BJ (cell line): Measurements from ENCODE around the gene APOBEC3G. TPM values are rescaled to one million over a fixed set of nuclear protein-coding genes. Genes with fewer than 3 reads are reported as not detected.

Experiments
- CTCF ChIA-PET: fragments of 350-600 bp; formaldehyde crosslinking; extraction: SDS; loops from one replicate; lab custom pipeline; 2021; ENCODE audit warnings: antibody characterized with exemption, inconsistent platforms; lab: Yijun Ruan, JAX
- POLR2A ChIA-PET: fragments of 300-600 bp; sonication (Branson Sonifier 250); formaldehyde crosslinking; extraction: SDS; loops from one replicate; lab custom pipeline; 2021; ENCODE audit warnings: antibody characterized with exemption; lab: Charles Lee
- DNase-seq: peaks from one replicate; pipeline ENCODE4 v3.0.0-alpha.2; 2011; ENCODE audit warnings: low read depth
- H3K27me3 ChIP-seq: 2 replicates; pipeline ENCODE4 v1.6.0; 2011; ENCODE audit warnings: low read length; ENCODE audit not compliant: control insufficient read depth, insufficient read depth
- H3K36me3 ChIP-seq: 2 replicates; pipeline ENCODE4 v1.5.1; 2011; ENCODE audit warnings: low read length; ENCODE audit not compliant: control insufficient read depth, insufficient read depth
- H3K4me3 ChIP-seq: 2 replicates; pipeline ENCODE4 v1.5.1; 2011; ENCODE audit warnings: low read depth, mild to moderate bottlenecking, control low read depth, low read length
- CTCF ChIP-seq: IDR thresholded peaks from 2 replicates; pipeline ENCODE4 v1.5.1; 2011; ENCODE audit warnings: low read depth, mild to moderate bottlenecking, control low read depth, inconsistent platforms, low read length, moderate library complexity; ENCODE audit not compliant: insufficient read depth
- polyA plus RNA-seq: library from polyadenylated mRNA; depleted of rRNA; stranded (reverse); fragments of >200 nt; gene quantifications from 2 replicates; pipeline ENCODE4 v1.2.3, GENCODE V29; 2011

The APOBEC3G gene
- polyA plus RNA-seq, 1 experiment = 7.3 TPM

- TF ChIP-seq CTCF = no peak
- Histone ChIP-seq H3K27me3 (peaks cover 3% of the 10 kb centered on the region; the same call in 1 of the 2 replicates), H3K4me3 (no peak within 1 kb of the TSS), H3K36me3 (no peaks in the 10 kb centered on the region)
- ChIA-PET CTCF (no interaction called here), POLR2A (no interaction called here)
- no peak for DNase-seq
These were observed 20.3 kb downstream of the APOBEC3G start, which contains the start of gene APOBEC3H for GRCh38 chr22:39097098-39098020. APOBEC3H (plus strand) TSS chr22:39097244; CDS start chr22:39100279, 3,035 bp downstream.

- TF ChIP-seq CTCF = no peak
- no peak overlapping the region for H3K4me3 ChIP-seq
- CTCF ChIA-PET = no interaction called here
- H3K36me3 ChIP-seq = no peaks in the 10 kb centered on the region
- DNase-seq = no peak
- POLR2A ChIA-PET = no interaction called here
- H3K27me3 ChIP-seq = peaks cover 3% of the 10 kb centered on the region; the same call in 1 of the 2 replicates
These were observed 21.0 kb downstream of the APOBEC3G start for GRCh38 chr22:39098026-39098425.

- ChIA-PET CTCF (interaction anchor here (0.6 kb wide), 1 partner anchor 602 kb away, joined by 3 read pairs; no protein-coding TSS in a partner anchor), POLR2A (no interaction called here)
- DNase-seq = no peak
- no peak for TF ChIP-seq CTCF
- Histone ChIP-seq H3K36me3 (no peaks in the 10 kb centered on the region), H3K27me3 (peaks cover 3% of the 10 kb centered on the region; the same call in 1 of the 2 replicates), H3K4me3 (no peak overlapping the region)
These were observed 21.5 kb downstream of the APOBEC3G start for GRCh38 chr22:39098576-39098975.

- no peak for DNase-seq
- Histone ChIP-seq H3K4me3 (no peak overlapping the region), H3K27me3 (peaks cover 3% of the 10 kb centered on the region), H3K36me3 (no peaks in the 10 kb centered on the region)
- no peak for TF ChIP-seq CTCF
- CTCF ChIA-PET = no interaction called here
- POLR2A ChIA-PET = no interaction called here
These were observed 24.2 kb downstream of the APOBEC3G start for GRCh38 chr22:39101226-39101625.

GRCh38 chr22:39103431-39103830 lies 26.4 kb downstream of the APOBEC3G start:
- Histone ChIP-seq H3K27me3 (peaks cover 3% of the 10 kb centered on the region), H3K36me3 (no peaks in the 10 kb centered on the region), H3K4me3 (no peak overlapping the region)
- no peak for TF ChIP-seq CTCF
- DNase-seq = no peak
- CTCF ChIA-PET = no interaction called here
- POLR2A ChIA-PET = no interaction called here
